ENCODE measurements around the gene SCG2. TPM values are rescaled to one million over a fixed set of nuclear protein-coding genes. Genes with fewer than 3 reads are reported as not detected.

The SCG2 gene
- total RNA-seq: 1 to 10 TPM in 1 of 2 donors, under 1 TPM in 1; 0.12 to 1.8 TPM

GRCh38 chr2:223601932-223602666, at the start of gene SCG2:
TSS of gene SCG2 (minus strand) at chr2:223602361. CDS start at chr2:223599282, 3,079 bp downstream.
- H3K27ac ChIP-seq: no peak within 1 kb of the TSS
- no peaks in the 10 kb centered on the region for H3K36me3 ChIP-seq
- no peaks in the 10 kb centered on the region for H3K4me1 ChIP-seq
- no peaks in the 10 kb centered on the region for H3K27me3 ChIP-seq
- peak; percentile 73 for DNase-seq (ENCODE audit: low spot score)
- H3K9me3 ChIP-seq: no peaks in the 10 kb centered on the region
- H3K4me3 ChIP-seq: no peak within 1 kb of the TSS
- TF ChIP-seq CTCF (IDR thresholded peaks at IDR 0.05): peak; percentile 24 to 56

GRCh38 chr2:223649554-223650533, 47.7 kb upstream of the SCG2 start:
- no peak for DNase-seq (ENCODE audit: low spot score)
- TF ChIP-seq CTCF (IDR thresholded peaks at IDR 0.05): no peak
- H3K27me3 ChIP-seq: no peaks in the 10 kb centered on the region
- H3K4me3 ChIP-seq: no peak overlapping the region
- no peaks in the 10 kb centered on the region for H3K36me3 ChIP-seq
- H3K27ac ChIP-seq: no peak overlapping the region
- no peaks in the 10 kb centered on the region for H3K4me1 ChIP-seq
- no peaks in the 10 kb centered on the region for H3K9me3 ChIP-seq

GRCh38 chr2:223648755-223649154, 46.6 kb upstream of the SCG2 start:
- no peaks in the 10 kb centered on the region for H3K4me1 ChIP-seq
- TF ChIP-seq CTCF (IDR thresholded peaks at IDR 0.05): no peak

GRCh38 chr2:223647258-223647952, 45.2 kb upstream of the SCG2 start:
- H3K27ac ChIP-seq: no peak overlapping the region
- no peaks in the 10 kb centered on the region for H3K9me3 ChIP-seq
- no peaks in the 10 kb centered on the region for H3K4me1 ChIP-seq
- no peak for TF ChIP-seq CTCF (IDR thresholded peaks at IDR 0.05)
- H3K4me3 ChIP-seq: no peak overlapping the region
- no peaks in the 10 kb centered on the region for H3K36me3 ChIP-seq
- no peak for DNase-seq (ENCODE audit: low spot score)
- no peaks in the 10 kb centered on the region for H3K27me3 ChIP-seq

More at GRCh38 chr2:223648755-223649154, 46.6 kb upstream of the SCG2 start:
- H3K36me3 ChIP-seq: no peaks in the 10 kb centered on the region
- no peak overlapping the region for H3K27ac ChIP-seq
- no peaks in the 10 kb centered on the region for H3K27me3 ChIP-seq
- DNase-seq (ENCODE audit: low spot score): no peak
- H3K9me3 ChIP-seq: no peaks in the 10 kb centered on the region
- no peak overlapping the region for H3K4me3 ChIP-seq

GRCh38 chr2:223644136-223644535, 42.0 kb upstream of the SCG2 start:
- Histone ChIP-seq H3K9me3 (no peaks in the 10 kb centered on the region), H3K27ac (no peak overlapping the region), H3K4me3 (no peak overlapping the region), H3K27me3 (no peaks in the 10 kb centered on the region), H3K4me1 (no peaks in the 10 kb centered on the region), H3K36me3 (no peaks in the 10 kb centered on the region)
- no peak for TF ChIP-seq CTCF (IDR thresholded peaks at IDR 0.05)
- no peak for DNase-seq (ENCODE audit: low spot score)
